GM21529 (cell line): Measurements from ENCODE around the gene PCBD2.
"Not testable (repeated sequence)": the region's sequence is repeated elsewhere in the genome, so short reads cannot be mapped to it uniquely, and the experiment has no call there.

Experiments
- ATAC-seq: cut with Tn5 transposase; IDR thresholded peaks from one replicate; pipeline ENCODE4 v1.9.1; 2021; ENCODE audit not compliant: unreplicated experiment

The PCBD2 gene

DNA sequence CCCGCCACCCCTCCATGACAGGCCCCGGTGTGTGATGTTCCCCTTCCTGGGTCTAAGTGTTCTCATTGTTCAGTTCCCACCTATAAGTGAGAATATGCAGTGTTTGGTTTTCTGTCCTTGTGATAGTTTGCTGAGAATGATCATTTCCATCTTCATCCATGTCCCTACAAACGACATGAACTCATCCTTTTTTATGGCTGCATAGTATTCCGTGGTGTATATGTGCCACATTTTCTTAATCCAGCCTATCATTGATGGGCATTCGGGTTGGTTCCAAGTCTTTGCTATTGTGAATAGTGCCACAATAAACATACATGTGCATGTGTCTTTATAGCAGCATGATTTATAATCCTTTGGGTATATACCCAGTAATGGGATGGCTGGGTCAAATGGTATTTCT lies 93.1 kb downstream of the PCBD2 start:
- not testable (repeated sequence) for ATAC-seq

DNA sequence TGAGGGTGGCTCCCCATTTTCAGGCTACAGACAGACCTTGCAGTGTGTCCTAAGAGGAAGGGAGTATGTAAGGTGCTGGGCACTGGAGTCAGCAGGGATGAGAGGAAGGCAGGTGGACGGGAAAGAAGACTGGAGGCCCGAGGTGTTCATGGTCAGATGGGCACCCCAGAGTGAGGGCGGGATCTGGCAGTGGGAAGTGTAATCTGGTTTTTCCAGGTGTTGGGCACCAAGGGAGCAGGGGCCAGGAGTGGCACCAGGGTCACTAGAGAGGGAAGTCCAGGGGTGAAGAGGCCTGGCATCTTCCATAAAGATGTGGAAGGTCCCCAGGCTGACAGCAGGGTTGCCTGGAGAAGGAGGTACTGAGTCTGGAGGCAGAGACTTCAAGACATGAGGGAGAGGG lies 99.4 kb downstream of the PCBD2 start:
- no peak for ATAC-seq

DNA sequence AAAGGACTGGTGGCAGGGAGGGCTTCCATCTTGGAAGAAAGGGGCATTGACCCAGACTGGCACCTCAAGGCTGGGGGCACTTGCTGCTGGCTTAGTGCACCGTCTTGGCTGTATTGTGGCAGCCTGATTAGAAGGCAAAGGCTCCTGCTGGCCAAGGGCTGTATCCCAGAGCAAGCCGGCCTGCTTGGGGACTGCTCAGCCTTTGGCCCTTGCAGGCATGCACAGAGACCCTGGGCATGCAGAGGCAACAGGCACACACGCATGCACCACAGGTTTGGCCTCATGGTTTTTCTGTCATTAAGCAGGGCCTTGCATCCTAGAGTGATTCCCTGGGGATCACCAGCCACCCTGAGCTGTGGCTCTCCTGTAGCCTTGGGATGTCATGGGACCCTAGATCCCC lies 100.1 kb downstream of the PCBD2 start:
- no peak for ATAC-seq

DNA sequence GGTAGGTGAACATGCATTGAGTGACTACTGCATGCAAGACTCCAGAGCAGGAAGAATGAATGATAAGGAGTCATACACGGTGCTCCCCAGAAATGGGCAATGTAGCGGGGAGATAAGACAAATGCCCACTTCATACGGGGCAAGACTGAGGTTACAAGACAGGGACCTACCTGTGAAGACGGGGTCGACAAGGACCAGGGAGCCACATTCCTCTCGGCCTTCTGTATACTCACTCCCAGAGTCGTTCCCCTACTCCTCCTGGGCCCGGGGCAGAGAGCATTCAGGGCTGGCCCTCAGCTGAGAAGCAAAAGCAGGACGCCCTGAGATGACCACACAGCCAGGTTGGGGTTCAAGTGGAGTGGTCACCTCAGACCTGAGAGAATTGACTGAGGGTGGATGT lies 102.4 kb downstream of the PCBD2 start:
- no peak for ATAC-seq

DNA sequence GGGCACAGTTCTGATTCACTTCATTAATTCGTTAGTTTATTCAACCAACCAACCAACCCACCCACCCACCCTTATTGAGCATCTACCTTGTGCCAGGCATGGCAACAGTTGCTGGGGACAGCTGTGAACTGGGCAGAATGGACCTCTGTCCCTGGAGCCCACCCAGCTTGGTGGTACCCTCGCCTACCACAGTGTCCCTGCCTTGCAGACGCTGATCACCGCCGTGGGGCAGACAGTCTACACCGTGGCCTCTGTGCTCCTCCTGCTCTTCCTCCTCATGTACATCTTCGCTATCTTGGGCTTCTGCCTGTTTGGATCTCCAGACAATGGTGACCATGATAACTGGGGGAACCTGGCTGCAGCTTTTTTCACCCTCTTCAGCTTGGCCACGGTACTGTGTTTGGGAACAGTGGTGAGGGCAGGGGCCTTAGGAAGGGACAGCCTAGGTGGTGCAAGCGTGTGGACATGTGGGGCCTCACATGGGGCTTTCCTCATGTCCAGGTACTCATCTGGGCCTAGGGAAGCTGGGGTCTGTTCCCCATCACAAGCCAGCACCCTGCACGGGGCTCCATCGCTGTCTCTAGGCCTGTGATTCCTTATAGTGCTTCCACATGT lies 102.9 kb downstream of the PCBD2 start:
- ATAC-seq: no peak

DNA sequence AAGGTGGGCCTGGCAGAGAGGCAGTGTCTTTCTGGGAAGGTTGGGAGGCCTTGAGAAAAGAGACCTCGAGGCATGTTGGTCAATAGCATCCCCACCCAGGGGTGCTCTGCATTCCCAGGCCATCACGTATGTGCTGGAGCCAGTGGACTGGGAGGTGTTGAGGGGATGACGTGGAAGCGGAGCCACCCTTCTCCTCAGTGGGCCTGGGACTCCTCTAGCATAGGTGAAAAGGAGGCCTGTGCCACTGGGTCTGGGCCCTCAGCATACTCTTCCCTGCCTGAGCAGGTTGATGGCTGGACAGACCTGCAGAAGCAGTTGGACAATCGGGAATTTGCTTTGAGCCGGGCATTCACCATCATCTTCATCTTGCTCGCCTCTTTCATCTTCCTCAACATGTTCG lies 103.6 kb downstream of the PCBD2 start:
- no peak for ATAC-seq

DNA sequence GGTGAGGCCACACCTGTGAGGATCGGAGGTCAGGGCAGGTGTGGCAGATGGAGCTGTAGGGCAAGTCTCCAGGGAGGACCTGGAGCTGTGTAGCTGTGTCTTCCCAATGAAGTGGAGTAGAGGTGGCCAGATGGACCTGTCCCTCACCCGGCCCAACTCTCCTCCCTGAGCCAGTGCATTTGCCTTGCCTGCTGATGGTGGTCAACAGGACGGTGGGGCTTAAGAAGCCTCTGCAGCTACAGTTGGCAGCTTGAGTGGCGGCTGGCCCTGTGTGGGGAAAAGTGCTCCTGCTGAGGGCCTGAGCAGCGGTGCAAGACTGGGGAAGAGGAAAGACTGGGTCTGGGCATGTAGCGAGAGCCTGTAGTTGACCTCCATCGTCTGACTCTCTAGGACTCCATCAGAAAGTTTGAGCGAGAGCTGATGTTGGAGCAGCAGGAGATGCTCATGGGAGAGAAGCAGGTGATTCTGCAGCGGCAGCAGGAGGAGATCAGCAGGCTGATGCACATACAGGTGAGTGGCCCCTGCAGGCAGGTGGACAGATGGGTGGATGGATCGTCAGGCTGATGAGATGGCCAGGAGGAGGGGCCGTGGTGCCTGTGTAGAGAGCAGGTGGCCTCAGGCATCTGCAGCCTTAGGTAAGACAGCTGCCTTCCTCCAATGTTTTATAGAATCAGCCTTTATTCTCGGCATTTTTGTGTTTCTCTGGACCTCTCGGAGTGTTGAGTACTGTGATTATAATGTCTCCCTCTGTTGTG lies 104.2 kb downstream of the PCBD2 start:
- no peak for ATAC-seq

DNA sequence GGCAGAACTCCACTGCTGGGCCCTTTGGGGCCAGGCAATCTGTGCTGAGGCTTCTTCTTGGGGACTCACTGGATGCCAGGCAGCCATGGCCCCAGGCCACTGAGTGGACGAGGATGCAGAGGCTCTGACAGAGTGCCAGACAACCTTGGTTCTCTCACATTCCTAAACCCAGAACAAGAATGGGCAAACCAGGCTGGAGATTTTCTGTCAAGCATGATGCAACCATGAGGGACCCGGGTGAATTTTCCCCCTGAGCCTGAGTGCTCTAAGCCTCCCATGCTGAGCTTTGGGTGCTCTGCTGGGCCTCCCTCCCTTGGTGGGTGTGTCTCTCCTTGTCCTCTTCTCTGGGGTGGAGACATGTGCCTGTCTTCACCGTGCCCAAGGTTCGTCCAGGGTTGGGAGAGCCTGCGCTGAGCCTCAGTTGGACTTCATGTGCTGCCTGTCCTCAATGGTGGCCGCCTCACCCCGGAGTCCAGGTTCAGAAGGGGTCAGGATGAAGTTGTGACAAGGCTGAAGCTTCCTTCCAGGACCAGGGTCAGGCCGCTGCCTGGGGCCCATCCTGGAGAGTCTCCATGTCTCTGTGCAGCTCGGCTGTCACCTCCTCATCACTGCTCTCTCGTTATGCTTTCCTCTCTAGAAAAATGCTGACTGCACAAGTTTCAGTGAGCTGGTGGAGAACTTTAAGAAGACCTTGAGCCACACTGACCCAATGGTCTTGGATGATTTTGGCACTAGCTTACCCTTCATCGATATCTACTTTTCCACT lies 105.0 kb downstream of the PCBD2 start:
- ATAC-seq: no peak

DNA sequence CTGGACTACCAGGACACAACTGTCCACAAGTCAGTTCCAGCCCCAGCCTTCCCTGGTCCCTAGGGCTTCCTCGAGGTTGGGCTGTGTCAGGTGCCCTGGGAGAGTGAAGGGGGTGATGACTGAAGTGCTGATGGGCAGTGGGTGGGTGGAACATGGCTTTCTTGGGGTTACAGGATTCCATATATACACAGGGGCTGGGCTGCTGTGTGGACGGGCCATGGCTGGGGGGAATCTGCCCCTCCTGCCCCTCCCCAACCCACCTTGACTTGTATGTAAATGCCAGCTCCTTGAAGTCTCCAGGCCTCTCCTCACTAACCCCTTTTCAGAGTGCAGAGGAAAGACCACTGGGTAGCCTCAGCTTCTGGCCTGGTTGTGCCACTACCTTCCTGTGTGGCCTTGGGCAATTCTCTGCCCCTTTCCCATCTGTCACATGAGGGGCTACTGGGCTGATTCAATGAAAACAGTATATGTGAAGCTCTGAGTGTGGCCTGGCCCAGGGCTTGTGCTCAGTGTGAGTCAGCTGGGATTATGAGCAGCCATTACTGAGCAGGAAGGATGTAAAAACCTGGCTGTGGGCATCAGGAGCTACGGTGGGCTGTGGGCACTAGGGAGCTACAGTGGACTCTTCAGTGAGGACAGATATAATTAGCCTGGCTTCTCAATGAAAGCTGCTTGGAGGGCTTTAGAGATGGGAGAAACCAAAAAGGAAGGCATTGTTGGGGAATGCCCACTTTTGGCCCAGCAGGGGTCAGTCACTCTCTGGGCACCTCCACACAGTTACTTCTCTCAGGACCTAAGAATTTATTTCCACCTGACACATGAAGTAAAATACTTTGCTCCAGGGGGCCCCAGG lies 105.8 kb downstream of the PCBD2 start:
- ATAC-seq: no peak

DNA sequence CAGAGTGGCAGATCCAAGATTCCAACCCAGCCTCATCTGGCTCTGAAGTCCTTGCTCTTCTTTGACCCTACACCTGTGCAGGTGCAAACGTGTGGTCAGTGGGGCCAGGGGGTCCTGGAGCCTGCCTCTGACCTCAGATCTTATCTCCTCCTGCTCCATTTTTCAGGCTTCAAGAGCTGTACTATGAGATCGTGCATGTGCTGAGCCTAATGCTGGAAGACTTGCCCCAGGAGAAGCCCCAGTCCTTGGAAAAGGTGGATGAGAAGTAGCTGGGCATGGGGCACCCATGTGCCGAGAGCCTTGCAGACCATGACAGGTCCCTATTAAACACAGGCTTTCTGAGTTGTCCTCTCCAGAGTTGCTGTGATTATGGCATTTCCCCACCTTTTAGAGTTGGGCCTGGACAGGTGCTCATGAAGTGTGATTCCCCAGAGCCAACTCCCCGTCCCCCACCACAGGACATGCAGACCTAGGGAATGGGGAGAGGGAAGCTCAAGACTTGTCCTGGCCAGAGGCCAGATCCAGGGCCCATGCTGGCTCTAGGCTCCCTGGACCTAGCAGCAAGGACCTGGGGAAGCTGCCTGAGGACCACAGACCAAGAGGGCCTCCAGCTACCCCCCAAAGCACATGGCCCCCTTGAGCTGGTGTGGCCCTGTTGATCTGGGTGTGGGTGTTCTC lies 106.6 kb downstream of the PCBD2 start:
- ATAC-seq: no peak

DNA sequence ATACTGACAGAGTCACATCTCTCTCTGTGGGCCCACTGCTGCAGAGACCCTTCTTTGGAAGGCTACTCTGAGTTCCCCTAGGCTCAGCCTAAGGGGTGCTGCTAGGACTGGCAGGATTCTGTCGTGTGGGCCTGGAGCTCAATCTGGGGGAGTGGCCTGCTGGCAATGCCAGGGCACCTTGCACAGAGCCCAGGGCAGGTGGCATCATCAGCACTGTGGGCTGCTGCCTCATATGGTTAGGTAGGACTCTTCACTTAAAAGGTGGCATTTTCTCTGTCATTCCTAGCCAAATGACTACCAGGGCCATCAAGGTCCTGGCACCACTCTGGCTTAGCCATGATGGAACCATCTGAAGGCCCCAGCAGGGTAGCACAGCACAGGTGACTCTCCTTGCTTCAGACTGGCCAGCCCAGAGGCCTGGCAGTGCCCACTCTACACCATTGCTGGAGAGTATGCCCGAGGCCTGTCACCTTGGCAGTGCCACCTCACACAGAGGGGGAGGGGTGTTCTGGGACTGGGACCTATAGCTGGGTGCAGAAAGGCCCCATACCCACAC lies 107.2 kb downstream of the PCBD2 start:
- ATAC-seq: no peak
